IMR-90 (cell line): ENCODE data around the gene PRR18.

Experiments
- BHLHE40 ChIP-seq: fragments of 150-350 bp; IDR thresholded peaks from 2 replicates; pipeline ENCODE4 v1.6.1; 2016; ENCODE audit warnings: mild to moderate bottlenecking, low read depth, low read length
- CEBPB ChIP-seq: IDR thresholded peaks from 2 replicates; pipeline ENCODE4 v1.6.1; 2012; ENCODE audit warnings: low read depth, low read length, improper control_type of control experiment
- MAZ ChIP-seq: IDR thresholded peaks from 2 replicates; pipeline ENCODE4 v1.6.1; 2012; ENCODE audit warnings: low read depth, mild to moderate bottlenecking, low read length, improper control_type of control experiment, moderate library complexity, borderline replicate concordance
- NFE2L2 ChIP-seq: fragments of 150-350 bp; IDR thresholded peaks from 2 replicates; pipeline ENCODE4 v1.6.1; 2016; ENCODE audit warnings: low read depth, mild to moderate bottlenecking, low read length
- POLR2A ChIP-seq: IDR thresholded peaks from 2 replicates; pipeline ENCODE4 v1.6.1; 2012; ENCODE audit warnings: mild to moderate bottlenecking, low read depth, low read length
- RAD21 ChIP-seq: IDR thresholded peaks from 2 replicates; pipeline ENCODE4 v1.6.1; 2012; ENCODE audit warnings: low read length, improper control_type of control experiment
- RFX5 ChIP-seq: IDR thresholded peaks from 2 replicates; pipeline ENCODE4 v1.8.0; 2012; ENCODE audit warnings: low read depth, mild to moderate bottlenecking, low read length, moderate library complexity
- SMC3 ChIP-seq: fragments of 150-350 bp; IDR thresholded peaks from 2 replicates; pipeline ENCODE4 v1.6.1; 2016; ENCODE audit warnings: low read depth, mild to moderate bottlenecking, antibody characterized with exemption, low read length, moderate library complexity
- TF ChIP-seq, protein P1 (sequence below): conservative IDR thresholded peaks from 2 replicates; pipeline ENCODE4 v1.5.1; 2012; ENCODE audit warnings: mild to moderate bottlenecking, low read depth, low read length, improper control_type of control experiment
- TF ChIP-seq, protein P2 (sequence below): fragments of 150-350 bp; IDR thresholded peaks from 2 replicates; pipeline ENCODE4 v1.6.1; 2017; ENCODE audit warnings: mild to moderate bottlenecking, antibody characterized with exemption, low read length, low read depth

DNA sequence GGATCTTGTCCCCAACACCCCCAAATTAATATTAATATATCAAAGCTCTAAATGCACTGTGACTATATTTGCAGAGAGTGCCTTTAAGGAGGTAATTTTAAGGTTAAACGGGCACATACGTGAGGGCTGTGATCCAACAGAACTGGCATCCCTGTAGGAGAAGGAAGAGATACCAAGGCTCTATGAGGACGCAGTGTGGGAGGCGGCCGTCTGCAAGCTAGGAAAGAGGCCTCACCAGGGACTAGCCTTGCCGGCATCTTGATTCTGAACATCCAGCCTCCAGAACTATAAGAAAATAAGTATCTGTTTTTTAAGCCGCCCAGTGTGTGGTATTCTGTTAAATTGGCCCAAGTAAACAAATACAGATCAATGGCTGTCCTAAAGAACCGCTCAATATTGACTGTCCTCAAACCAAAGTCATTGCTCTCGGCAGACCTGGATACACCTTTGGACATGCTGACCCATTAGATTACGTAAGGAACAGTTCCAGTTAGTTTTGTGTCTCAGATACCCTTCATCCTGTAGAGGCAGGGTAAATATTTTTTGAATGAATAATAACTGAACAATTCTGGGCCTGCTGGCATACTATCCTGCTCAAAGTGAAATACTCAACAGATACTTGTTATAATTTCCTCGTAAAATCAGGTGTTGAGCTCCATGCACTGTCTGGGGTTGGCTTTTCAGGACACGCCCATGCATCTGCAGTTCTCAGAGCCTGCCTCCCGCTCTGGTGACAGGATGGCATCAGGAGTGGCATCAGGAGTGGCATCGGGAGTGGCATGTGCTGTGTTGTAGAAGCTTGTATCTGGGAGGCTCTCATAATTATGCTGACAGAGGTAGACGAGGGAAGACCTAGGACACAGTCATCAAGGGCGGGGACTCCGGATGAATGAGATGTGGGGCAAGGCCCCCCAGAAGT, 6.3 kb downstream of the PRR18 start:
- TF ChIP-seq, protein P1, sequence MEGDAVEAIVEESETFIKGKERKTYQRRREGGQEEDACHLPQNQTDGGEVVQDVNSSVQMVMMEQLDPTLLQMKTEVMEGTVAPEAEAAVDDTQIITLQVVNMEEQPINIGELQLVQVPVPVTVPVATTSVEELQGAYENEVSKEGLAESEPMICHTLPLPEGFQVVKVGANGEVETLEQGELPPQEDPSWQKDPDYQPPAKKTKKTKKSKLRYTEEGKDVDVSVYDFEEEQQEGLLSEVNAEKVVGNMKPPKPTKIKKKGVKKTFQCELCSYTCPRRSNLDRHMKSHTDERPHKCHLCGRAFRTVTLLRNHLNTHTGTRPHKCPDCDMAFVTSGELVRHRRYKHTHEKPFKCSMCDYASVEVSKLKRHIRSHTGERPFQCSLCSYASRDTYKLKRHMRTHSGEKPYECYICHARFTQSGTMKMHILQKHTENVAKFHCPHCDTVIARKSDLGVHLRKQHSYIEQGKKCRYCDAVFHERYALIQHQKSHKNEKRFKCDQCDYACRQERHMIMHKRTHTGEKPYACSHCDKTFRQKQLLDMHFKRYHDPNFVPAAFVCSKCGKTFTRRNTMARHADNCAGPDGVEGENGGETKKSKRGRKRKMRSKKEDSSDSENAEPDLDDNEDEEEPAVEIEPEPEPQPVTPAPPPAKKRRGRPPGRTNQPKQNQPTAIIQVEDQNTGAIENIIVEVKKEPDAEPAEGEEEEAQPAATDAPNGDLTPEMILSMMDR: no peak
- no peak for TF ChIP-seq CEBPB
- no peak for TF ChIP-seq NFE2L2
- TF ChIP-seq POLR2A: no peak
- no peak for TF ChIP-seq SMC3
- no peak for TF ChIP-seq RAD21
- TF ChIP-seq, protein P2, sequence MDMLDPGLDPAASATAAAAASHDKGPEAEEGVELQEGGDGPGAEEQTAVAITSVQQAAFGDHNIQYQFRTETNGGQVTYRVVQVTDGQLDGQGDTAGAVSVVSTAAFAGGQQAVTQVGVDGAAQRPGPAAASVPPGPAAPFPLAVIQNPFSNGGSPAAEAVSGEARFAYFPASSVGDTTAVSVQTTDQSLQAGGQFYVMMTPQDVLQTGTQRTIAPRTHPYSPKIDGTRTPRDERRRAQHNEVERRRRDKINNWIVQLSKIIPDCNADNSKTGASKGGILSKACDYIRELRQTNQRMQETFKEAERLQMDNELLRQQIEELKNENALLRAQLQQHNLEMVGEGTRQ: no peak
- no peak for TF ChIP-seq RFX5
- TF ChIP-seq BHLHE40: no peak
- no peak for TF ChIP-seq MAZ
